HG02763 (cell line): ENCODE results near the gene PCDHGA11.
"Not testable (repeated sequence)": the region's sequence is repeated elsewhere in the genome, so short reads cannot be mapped to it uniquely, and the experiment has no call there.

Experiments
- ATAC-seq: cut with Tn5 transposase; IDR thresholded peaks from one replicate; pipeline ENCODE4 v1.9.1; 2021; ENCODE audit warnings: mild to moderate bottlenecking, moderate library complexity; ENCODE audit not compliant: unreplicated experiment

Gene PCDHGA11

GRCh38 chr5:141430332-141431113 lies 9.7 kb downstream of the PCDHGA11 start, which contains the start of gene PCDHGA12:
PCDHGA12 (plus strand) TSS chr5:141430507; CDS start chr5:141430760, 253 bp downstream.
- ATAC-seq: peak; percentile 89

- peak; percentile 40 for ATAC-seq
These were observed 10.4 kb downstream of the PCDHGA11 start for GRCh38 chr5:141431286-141431685.

GRCh38 chr5:141432308-141432707 lies 11.5 kb downstream of the PCDHGA11 start:
- not testable (repeated sequence) for ATAC-seq

DNA sequence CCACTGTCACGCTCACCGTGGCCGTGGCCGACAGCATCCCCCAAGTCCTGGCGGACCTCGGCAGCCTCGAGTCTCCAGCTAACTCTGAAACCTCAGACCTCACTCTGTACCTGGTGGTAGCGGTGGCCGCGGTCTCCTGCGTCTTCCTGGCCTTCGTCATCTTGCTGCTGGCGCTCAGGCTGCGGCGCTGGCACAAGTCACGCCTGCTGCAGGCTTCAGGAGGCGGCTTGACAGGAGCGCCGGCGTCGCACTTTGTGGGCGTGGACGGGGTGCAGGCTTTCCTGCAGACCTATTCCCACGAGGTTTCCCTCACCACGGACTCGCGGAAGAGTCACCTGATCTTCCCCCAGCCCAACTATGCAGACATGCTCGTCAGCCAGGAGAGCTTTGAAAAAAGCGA lies 11.9 kb downstream of the PCDHGA11 start:
- ATAC-seq: not testable (repeated sequence)

- ATAC-seq: no peak
These were observed 13.2 kb downstream of the PCDHGA11 start for GRCh38 chr5:141434006-141434405.

GRCh38 chr5:141437221-141437620 lies 16.4 kb downstream of the PCDHGA11 start:
- no peak for ATAC-seq

- no peak for ATAC-seq
These were observed 18.7 kb downstream of the PCDHGA11 start for GRCh38 chr5:141439411-141440141.

- no peak for ATAC-seq
These were observed 19.5 kb downstream of the PCDHGA11 start for GRCh38 chr5:141440341-141440740.

DNA sequence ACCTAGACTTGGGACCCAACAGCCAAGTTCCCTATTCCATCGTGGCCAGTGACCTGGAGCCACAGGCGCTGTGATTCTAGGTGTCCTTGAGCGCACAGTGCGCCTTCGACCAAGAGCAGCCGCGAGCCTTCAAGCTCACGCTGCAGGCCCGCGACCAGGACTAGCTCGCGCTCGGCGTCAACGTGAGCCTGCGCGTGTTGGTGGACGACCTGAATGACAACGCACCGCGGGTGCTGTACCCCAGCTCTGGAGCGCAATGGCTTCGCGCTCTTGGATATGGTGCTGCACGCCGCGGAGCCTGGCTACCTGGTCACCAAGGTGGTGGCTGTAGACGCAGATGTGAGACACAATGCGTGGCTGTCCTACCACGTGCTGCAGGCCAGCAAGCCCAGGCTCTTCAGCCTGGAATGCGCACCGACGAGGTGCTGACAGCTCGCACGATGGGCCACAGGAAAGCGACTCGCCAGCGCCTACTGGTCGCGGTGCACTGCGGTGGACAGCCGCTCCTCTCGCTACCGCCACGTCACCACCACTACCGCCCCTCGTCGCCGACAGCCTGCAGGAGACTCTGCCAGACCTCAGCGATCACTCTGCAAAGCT lies 20.8 kb downstream of the PCDHGA11 start:
- ATAC-seq: no peak

DNA sequence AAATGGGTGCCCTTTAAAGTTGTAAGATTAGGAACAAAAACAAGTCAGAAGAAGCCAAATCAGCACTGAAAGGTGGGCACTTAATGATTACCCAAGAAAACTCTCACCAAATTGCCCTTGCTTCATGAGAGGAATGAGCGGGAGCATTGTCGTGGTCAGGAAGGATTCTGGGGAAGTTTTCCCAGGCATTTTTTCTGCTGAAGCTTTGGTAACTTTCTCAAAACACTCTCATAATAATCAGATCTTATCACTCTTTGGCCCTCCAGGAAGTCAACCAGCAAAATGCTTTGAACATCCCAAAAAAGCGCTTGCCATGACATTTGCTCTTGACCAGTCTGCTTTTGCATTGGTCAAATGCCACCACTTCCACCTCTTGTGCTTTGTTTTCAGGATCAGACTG lies 44.5 kb downstream of the PCDHGA11 start:
- no peak for ATAC-seq
